ENCODE measurements around the gene SPAG6.
"Not testable (repeated sequence)": the region's sequence is repeated elsewhere in the genome, so short reads cannot be mapped to it uniquely, and the experiment has no call there.

The SPAG6 gene

GRCh38 chr10:22345301-22346095, at the start of gene SPAG6:
TSS of gene SPAG6 (plus strand) at chr10:22345496. CDS start at chr10:22345612, 116 bp downstream.
- no peaks in the 10 kb centered on the region for H3K9me3 Mint-ChIP-seq

GRCh38 chr10:22301193-22301592, 44.1 kb upstream of the SPAG6 start:
- Mint-ChIP-seq H3K9me3 (no peaks in the 10 kb centered on the region), H3K27me3 (peaks cover 3% of the 10 kb centered on the region), H3K36me3 (ENCODE audit: low read depth) (no peaks in the 10 kb centered on the region), H3K4me1 (ENCODE audit: low read depth) (no peaks in the 10 kb centered on the region), H3K4me3 (no peak overlapping the region), H3K27ac (no peak overlapping the region)
- intact Hi-C loops (cut with micrococcal nuclease), result no loop called here

More at GRCh38 chr10:22345301-22346095, at the start of gene SPAG6:
- Mint-ChIP-seq H3K27ac (peak within 1 kb of the TSS; percentile 75), H3K4me3 (peak within 1 kb of the TSS; percentile 81), H3K4me1 (ENCODE audit: low read depth) (peaks cover 23% of the 10 kb centered on the region), H3K27me3 (peaks cover 60% of the 10 kb centered on the region), H3K36me3 (ENCODE audit: low read depth) (no peaks in the 10 kb centered on the region)
- intact Hi-C loops (cut with micrococcal nuclease), result no loop called here

- Mint-ChIP-seq H3K36me3 (ENCODE audit: low read depth) (no peaks in the 10 kb centered on the region), H3K27ac (no peak overlapping the region), H3K4me1 (ENCODE audit: low read depth) (no peaks in the 10 kb centered on the region), H3K4me3 (no peak overlapping the region), H3K27me3 (no peaks in the 10 kb centered on the region), H3K9me3 (no peaks in the 10 kb centered on the region)
- intact Hi-C loops (cut with micrococcal nuclease), result no loop called here
Observed at GRCh38 chr10:22303461-22303860, 41.8 kb upstream of the SPAG6 start.

DNA sequence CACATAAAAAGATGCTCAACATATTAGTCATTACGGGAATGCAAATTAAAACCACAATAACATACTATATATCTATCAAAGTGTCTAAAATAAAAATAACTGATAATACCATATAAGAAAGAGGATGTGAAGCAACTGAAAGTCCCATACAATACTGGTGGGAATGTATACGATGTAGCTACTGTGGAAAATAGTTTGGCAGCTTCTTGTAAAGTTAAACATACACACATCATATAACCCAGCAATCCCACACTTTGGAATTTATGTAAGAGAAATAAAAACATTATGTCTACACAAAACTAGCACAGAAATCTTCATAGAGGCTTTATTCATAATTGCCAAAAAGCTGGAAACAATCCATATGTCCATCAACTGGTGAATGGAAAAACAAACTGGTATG, 39.6 kb upstream of the SPAG6 start:
- Mint-ChIP-seq H3K9me3 (no peaks in the 10 kb centered on the region), H3K27me3 (no peaks in the 10 kb centered on the region), H3K4me1 (ENCODE audit: low read depth) (no peaks in the 10 kb centered on the region), H3K36me3 (ENCODE audit: low read depth) (no peaks in the 10 kb centered on the region), H3K27ac (no peak overlapping the region), H3K4me3 (no peak overlapping the region)
- intact Hi-C loops (cut with micrococcal nuclease), result no loop called here

DNA sequence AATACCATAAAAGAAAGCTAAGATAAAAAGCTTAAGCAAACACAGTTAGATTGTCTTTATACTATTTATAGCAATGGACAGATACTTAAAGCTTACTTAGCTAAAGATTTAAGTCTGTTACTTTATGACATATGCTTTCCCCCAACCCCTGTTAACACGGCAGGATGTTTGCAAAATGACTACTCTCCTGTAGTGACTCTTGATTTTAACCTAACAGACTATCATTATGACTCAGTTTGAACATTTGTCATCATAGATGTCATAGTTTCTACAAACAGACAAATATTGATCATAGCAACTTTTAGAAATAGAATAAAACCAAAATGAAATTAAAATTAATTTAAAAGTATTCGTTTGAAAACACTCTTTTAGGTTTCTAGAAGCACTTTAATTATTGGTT, 36.9 kb upstream of the SPAG6 start:
- no peaks in the 10 kb centered on the region for H3K27me3 Mint-ChIP-seq
- intact Hi-C loops (cut with micrococcal nuclease), result no loop called here
- no peak overlapping the region for H3K4me3 Mint-ChIP-seq
- no peaks in the 10 kb centered on the region for H3K4me1 Mint-ChIP-seq (ENCODE audit: low read depth)
- no peaks in the 10 kb centered on the region for H3K9me3 Mint-ChIP-seq
- H3K27ac Mint-ChIP-seq, result no peak overlapping the region
- no peaks in the 10 kb centered on the region for H3K36me3 Mint-ChIP-seq (ENCODE audit: low read depth)

GRCh38 chr10:22309180-22310000, 35.9 kb upstream of the SPAG6 start:
- Mint-ChIP-seq H3K4me3 (no peak overlapping the region), H3K36me3 (ENCODE audit: low read depth) (no peaks in the 10 kb centered on the region), H3K4me1 (ENCODE audit: low read depth) (no peaks in the 10 kb centered on the region), H3K27ac (no peak overlapping the region), H3K27me3 (no peaks in the 10 kb centered on the region), H3K9me3 (no peaks in the 10 kb centered on the region)
- intact Hi-C loops (cut with micrococcal nuclease), result no loop called here

DNA sequence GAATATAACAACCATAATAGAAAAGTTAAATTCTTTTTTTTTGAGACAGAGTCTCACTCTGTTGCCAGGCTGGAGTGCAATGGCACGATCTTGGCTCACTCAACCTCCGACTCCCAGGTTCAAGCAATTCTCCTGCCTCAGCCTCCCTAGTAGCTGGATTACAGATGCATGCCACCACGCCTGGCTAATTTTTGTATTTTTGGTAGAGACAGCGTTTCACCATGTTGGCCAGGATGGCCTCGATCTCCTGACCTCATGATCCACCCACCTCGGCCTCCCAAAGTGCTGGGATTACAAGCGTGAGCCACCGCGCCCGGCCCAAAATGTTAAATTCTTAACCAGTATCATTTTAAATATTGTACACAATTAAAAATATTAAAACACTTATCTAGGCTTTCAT, 35.3 kb upstream of the SPAG6 start:
- H3K27ac Mint-ChIP-seq; H3K4me1 Mint-ChIP-seq (ENCODE audit: low read depth); H3K36me3 Mint-ChIP-seq (ENCODE audit: low read depth); H3K27me3 Mint-ChIP-seq; intact Hi-C loops (cut with micrococcal nuclease); H3K9me3 Mint-ChIP-seq; H3K4me3 Mint-ChIP-seq: not testable (repeated sequence)

GRCh38 chr10:22310928-22311327, 34.4 kb upstream of the SPAG6 start:
- no peaks in the 10 kb centered on the region for H3K4me1 Mint-ChIP-seq (ENCODE audit: low read depth)
- intact Hi-C loops (cut with micrococcal nuclease), result no loop called here
- H3K27ac Mint-ChIP-seq, result no peak overlapping the region
- H3K4me3 Mint-ChIP-seq, result no peak overlapping the region
- peaks cover 6% of the 10 kb centered on the region for H3K36me3 Mint-ChIP-seq (ENCODE audit: low read depth)
- no peaks in the 10 kb centered on the region for H3K27me3 Mint-ChIP-seq
- no peaks in the 10 kb centered on the region for H3K9me3 Mint-ChIP-seq

- peaks cover 13% of the 10 kb centered on the region for H3K36me3 Mint-ChIP-seq (ENCODE audit: low read depth)
- H3K27me3 Mint-ChIP-seq, result no peaks in the 10 kb centered on the region
- no peaks in the 10 kb centered on the region for H3K9me3 Mint-ChIP-seq
- H3K27ac Mint-ChIP-seq, result no peak overlapping the region
- intact Hi-C loops (cut with micrococcal nuclease), result loop anchor here (5.0 kb wide), 2 partner anchors 122 to 313 kb away; partner anchors contain the start of gene DNAJC1
- peaks cover 3% of the 10 kb centered on the region for H3K4me1 Mint-ChIP-seq (ENCODE audit: low read depth)
- H3K4me3 Mint-ChIP-seq, result peak overlapping the region; percentile 94
Observed at GRCh38 chr10:22314852-22315251, 30.4 kb upstream of the SPAG6 start.

GRCh38 chr10:22315455-22316285, 29.6 kb upstream of the SPAG6 start:
- no peaks in the 10 kb centered on the region for H3K9me3 Mint-ChIP-seq
- intact Hi-C loops (cut with micrococcal nuclease), result loop anchor here (2.0 to 5.0 kb wide), 3 partner anchors 63 to 313 kb away; partner anchors contain the start of gene DNAJC1
- peak overlapping the region; percentile 94 for H3K4me3 Mint-ChIP-seq
- H3K4me1 Mint-ChIP-seq (ENCODE audit: low read depth), result peaks cover 6% of the 10 kb centered on the region
- peak overlapping the region; percentile 95 for H3K27ac Mint-ChIP-seq
- no peaks in the 10 kb centered on the region for H3K27me3 Mint-ChIP-seq
- peaks cover 13% of the 10 kb centered on the region for H3K36me3 Mint-ChIP-seq (ENCODE audit: low read depth)

- peaks cover 6% of the 10 kb centered on the region for H3K4me1 Mint-ChIP-seq (ENCODE audit: low read depth)
- peaks cover 13% of the 10 kb centered on the region for H3K36me3 Mint-ChIP-seq (ENCODE audit: low read depth)
- H3K27ac Mint-ChIP-seq, result peak within 1 kb of the TSS; percentile 95
- H3K27me3 Mint-ChIP-seq, result no peaks in the 10 kb centered on the region
- intact Hi-C loops (cut with micrococcal nuclease), result loop anchor here (2.0 to 5.0 kb wide), 3 partner anchors 64 to 314 kb away; partner anchors contain the start of gene DNAJC1
- H3K4me3 Mint-ChIP-seq, result peak within 1 kb of the TSS; percentile 94
- H3K9me3 Mint-ChIP-seq, result no peaks in the 10 kb centered on the region
Observed at GRCh38 chr10:22316286-22317075, 28.8 kb upstream of the SPAG6 start, which contains the start of gene COMMD3. TSS of gene COMMD3 (plus strand) at chr10:22316388. CDS start at chr10:22316418, 30 bp downstream.

DNA sequence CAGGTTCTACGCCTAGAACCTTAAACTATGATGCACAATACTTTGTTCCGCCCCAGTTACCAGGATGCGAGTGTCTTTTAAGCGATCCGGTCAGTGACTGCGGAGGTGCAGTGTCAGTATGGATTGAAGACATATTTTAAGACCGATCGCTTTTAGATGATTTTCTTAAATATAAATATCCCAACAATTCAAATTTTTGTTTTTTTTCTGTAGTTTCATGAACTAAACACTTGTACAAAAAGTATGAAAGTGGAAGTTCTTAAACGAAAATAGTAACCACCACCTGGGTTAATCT, 28.3 kb upstream of the SPAG6 start:
- Mint-ChIP-seq H3K4me3 (peak overlapping the region; percentile 84), H3K27ac (peak overlapping the region; percentile 95), H3K9me3 (no peaks in the 10 kb centered on the region), H3K27me3 (peaks cover 2% of the 10 kb centered on the region), H3K4me1 (ENCODE audit: low read depth) (peaks cover 7% of the 10 kb centered on the region), H3K36me3 (ENCODE audit: low read depth) (peaks cover 17% of the 10 kb centered on the region)
- intact Hi-C loops (cut with micrococcal nuclease), result loop anchor here (2.0 to 5.0 kb wide), 3 partner anchors 64 to 315 kb away; partner anchors contain the start of gene DNAJC1
